Spleen (tissue), 11 donors: Measurements from ENCODE around the gene TTC22. TPM values are rescaled to one million over a fixed set of nuclear protein-coding genes. Genes with fewer than 3 reads are reported as not detected.

Experiments
- DNase-seq: peaks from one replicate; pipeline ENCODE4 v3.0.0-alpha.2; 2020
- H3K27ac ChIP-seq, 8 donors: fragments of 200-600 bp; sonication (generic) in 7 of 8; 1 replicate in 4 of 8; 2 replicates in 4 of 8; pipeline versions ENCODE4 v1.5.0 to v1.8.0; 2016 to 2021; ENCODE audit warnings: inconsistent platforms in 4 of 8, mild to moderate bottlenecking in 4 of 8, moderate library complexity in 1 of 8
- H3K27me3 ChIP-seq, 7 donors: fragments of 200-600 bp; sonication (generic) in 6 of 7; replicated peaks in 1 of 7; 1 replicate in 4 of 7; 2 replicates in 3 of 7; pipeline versions ENCODE4 v1.5.0 to v1.8.0; 2016 to 2021; ENCODE audit warnings: inconsistent platforms in 3 of 7, mild to moderate bottlenecking in 1 of 7
- H3K36me3 ChIP-seq, 6 donors: fragments of 200-600 bp; sonication (generic) in 5 of 6; 1 replicate in 4 of 6; 2 replicates in 2 of 6; pipeline versions ENCODE4 v1.5.0 to v1.8.0; 2016 to 2021; ENCODE audit warnings: inconsistent platforms in 2 of 6
- H3K4me1 ChIP-seq, 6 donors: fragments of 200-600 bp; sonication (generic) in 5 of 6; 1 replicate in 3 of 6; 2 replicates in 3 of 6; pipeline versions ENCODE4 v1.5.0 to v1.8.0; 2016 to 2021; ENCODE audit warnings: inconsistent platforms in 3 of 6
- H3K4me3 ChIP-seq, 8 donors: fragments of 200-600 bp; sonication (generic) in 7 of 8; 1 replicate in 4 of 8; 2 replicates in 4 of 8; pipeline versions ENCODE4 v1.5.0 to v1.8.0; 2016 to 2021; ENCODE audit warnings: inconsistent platforms in 4 of 8, mild to moderate bottlenecking in 4 of 8, moderate library complexity in 2 of 8
- H3K9me3 ChIP-seq, 8 donors: fragments of 200-600 bp; sonication (generic) in 7 of 8; 1 replicate in 4 of 8; 2 replicates in 4 of 8; pipeline versions ENCODE4 v1.5.0 to v1.8.0; 2016 to 2021; ENCODE audit warnings: inconsistent platforms in 4 of 8
- CTCF ChIP-seq, 11 experiments: fragments of 200-600 bp in 7 of 11; fragments of 450-650 bp in 4 of 11; sonication (generic) in 4 of 11; IDR thresholded peaks in 8 of 11; conservative IDR thresholded peaks in 3 of 11; 1 replicate in 7 of 11; 2 replicates in 4 of 11; pipeline versions ENCODE4 v1.4.0 to v1.8.0; 2016 to 2021; ENCODE audit warnings: antibody characterized with exemption in 11 of 11, inconsistent platforms in 4 of 11, mild to moderate bottlenecking in 1 of 11
- POLR2A ChIP-seq, 3 donors: fragments of 450-650 bp; IDR thresholded peaks; one replicate each; pipeline ENCODE4 v1.5.1; 2017; ENCODE audit warnings: antibody characterized with exemption in 3 of 3, mild to moderate bottlenecking in 1 of 3
- POLR2AphosphoS5 ChIP-seq, 3 donors: sonication (generic); formaldehyde crosslinking; IDR thresholded peaks; one replicate each; pipeline ENCODE4 v1.5.1; 2017; ENCODE audit warnings: antibody characterized with exemption in 3 of 3
- WGBS, 5 donors: extraction: QIAGEN DNeasy Blood & Tissue Kit in 3 of 5; methylation state at CpG; one replicate each; pipeline versions ENCODE4 v1.1.5 to v1.1.7; 2013 to 2018; 5-methylcytosine and 5-hydroxymethylcytosine counted together
- intact Hi-C: fragments of 100-400 bp; cut with DNase I; formaldehyde crosslinking; loops from one replicate; pipeline ENCODE4 v1.15.0; 2023; ENCODE audit warnings: low total_unique reads
- polyA plus RNA-seq, 3 donors: library from polyadenylated mRNA; stranded (reverse); fragments of 200-250 nt; gene quantifications; one replicate each; pipeline ENCODE4 v1.2.1, GENCODE V29; 2013
- total RNA-seq, 7 donors: library from RNA; depleted of rRNA in 3 of 7; stranded (reverse); fragments of >200 nt in 3 of 7; fragmentation: NEBNext Ultra II Directional in 4 of 7; extraction: Animal tissue kit (Norgen Biotek cat#: 25700) in 4 of 7; gene quantifications; one replicate each; pipeline versions ENCODE4 v1.1.0 to v1.2.1, GENCODE V29; 2016 to 2021
- donor health status: healthy with polysubstance abuse.
- donor health status: DM: no; HTN: no; CAD: no; lungs with moderate emphysema.
- donor health status: DM: no; HTN: no; CAD: no.
- donor health status: Bipolar disorder and iron deficiency.
- donor health status: healthy.
- donor health status: DM: no; HTN: no; CAD: no.
- donor health status: DM: yes; HTN: yes; CAD: no.

Gene TTC22
- total and polyA plus RNA-seq, 10 donors = 0.73 to 6.4 (median 3.5) TPM

- peaks cover 0 to 5% (median 0%) of the 10 kb centered on the region in 7 donors for H3K27me3 ChIP-seq
- no peaks in the 10 kb centered on the region for H3K36me3 ChIP-seq
- H3K27ac ChIP-seq = no peak overlapping the region
- no peak for DNase-seq
- H3K4me1 ChIP-seq = peaks cover 0 to 5% (median 0%) of the 10 kb centered on the region in 6 donors
- intact Hi-C loops = no loop called here
- WGBS, 5 donors = 82 to 91% (median 83%) methylated on average over 15 to 18 of the region's 18 CpGs
- TF ChIP-seq POLR2A (IDR thresholded peaks at IDR 0.05) = no peak
- no peak for TF ChIP-seq POLR2AphosphoS5 (IDR thresholded peaks at IDR 0.05)
- no peak for TF ChIP-seq CTCF (IDR thresholded peaks at IDR 0.05 in 8 of 11, conservative IDR thresholded peaks at IDR 0.05 in 3 of 11)
- no peaks in the 10 kb centered on the region for H3K9me3 ChIP-seq
- H3K4me3 ChIP-seq = no peak overlapping the region
These were observed 10.9 kb upstream of the TTC22 start for GRCh38 chr1:54811739-54812655.

GRCh38 chr1:54811066-54811465, 9.9 kb upstream of the TTC22 start:
- no peaks in the 10 kb centered on the region for H3K36me3 ChIP-seq
- no peaks in the 10 kb centered on the region for H3K9me3 ChIP-seq
- no peak overlapping the region for H3K4me3 ChIP-seq
- H3K4me1 ChIP-seq = peaks cover 0 to 5% (median 0%) of the 10 kb centered on the region in 6 donors
- H3K27ac ChIP-seq = no peak overlapping the region
- intact Hi-C loops = no loop called here
- no peak for TF ChIP-seq CTCF (IDR thresholded peaks at IDR 0.05 in 8 of 11, conservative IDR thresholded peaks at IDR 0.05 in 3 of 11)
- no peak for TF ChIP-seq POLR2A (IDR thresholded peaks at IDR 0.05)
- no peak for TF ChIP-seq POLR2AphosphoS5 (IDR thresholded peaks at IDR 0.05)
- peaks cover 0 to 5% (median 0%) of the 10 kb centered on the region in 7 donors for H3K27me3 ChIP-seq
- DNase-seq = no peak
- WGBS, 5 donors = 88 to 91% (median 89%) methylated on average over 5 of the region's 5 CpGs

- 35 to 42% (median 41%) methylated on average over 13 of the region's 13 CpGs for WGBS, 5 donors
- DNase-seq = peak; percentile 86
- TF ChIP-seq POLR2A (IDR thresholded peaks at IDR 0.05) = no peak
- no peak for TF ChIP-seq POLR2AphosphoS5 (IDR thresholded peaks at IDR 0.05)
- TF ChIP-seq CTCF (IDR thresholded peaks at IDR 0.05 in 8 of 11, conservative IDR thresholded peaks at IDR 0.05 in 3 of 11) = peak; percentile 66 to 88 (median 79)
- intact Hi-C loops = no loop called here
- peaks cover 0 to 5% (median 0%) of the 10 kb centered on the region in 6 donors for H3K4me1 ChIP-seq
- H3K36me3 ChIP-seq = no peaks in the 10 kb centered on the region
- H3K27ac ChIP-seq = no peak overlapping the region
- H3K9me3 ChIP-seq = no peaks in the 10 kb centered on the region
- H3K4me3 ChIP-seq = no peak overlapping the region
- peaks cover 0 to 5% (median 0%) of the 10 kb centered on the region in 7 donors for H3K27me3 ChIP-seq
These were observed 9.2 kb upstream of the TTC22 start for GRCh38 chr1:54810153-54810942.
